GM12892 (cell line): ENCODE results near the gene CCNF.

ENCODE experiments used
- DNase-seq: peaks from one replicate; pipeline ENCODE4 v3.0.0; 2011; ENCODE audit not compliant: insufficient read length
- FAIRE-seq: peaks from 2 replicates; lab custom pipeline; 2011; peaks lifted over from hg19 to GRCh38; lab: Jason Lieb, UNC
- POLR2A ChIP-seq: IDR thresholded peaks from 2 replicates; pipeline ENCODE4 v1.6.1; 2011; ENCODE audit warnings: low read depth, low read length, control low read depth
- POLR2AphosphoS5 ChIP-seq: IDR thresholded peaks from 2 replicates; pipeline ENCODE4 v1.6.1; 2011; ENCODE audit warnings: low read depth, low read length, control low read depth
- TAF1 ChIP-seq: IDR thresholded peaks from 2 replicates; pipeline ENCODE4 v1.6.1; 2011; ENCODE audit warnings: low read depth, mild to moderate bottlenecking, control low read depth, low read length, borderline replicate concordance

Gene CCNF

GRCh38 chr16:2505695-2506094 is 76.4 kb downstream of the CCNF start:
- DNase-seq, result no peak
- TF ChIP-seq POLR2AphosphoS5 (no peak), TAF1 (no peak), POLR2A (no peak)
- FAIRE-seq, result no peak

- DNase-seq (peak; percentile 77), FAIRE-seq (peak; percentile 46)
- TF ChIP-seq POLR2AphosphoS5, result no peak
- no peak for TF ChIP-seq TAF1
- TF ChIP-seq POLR2A, result no peak
Observed at GRCh38 chr16:2507052-2507659, 77.9 kb downstream of the CCNF start.

GRCh38 chr16:2507665-2508064 is 78.4 kb downstream of the CCNF start:
- DNase-seq (no peak), FAIRE-seq (no peak)
- TF ChIP-seq TAF1 (no peak), POLR2AphosphoS5 (no peak), POLR2A (no peak)
